Measurements from ENCODE around the gene ACACB.

The ACACB gene

DNA sequence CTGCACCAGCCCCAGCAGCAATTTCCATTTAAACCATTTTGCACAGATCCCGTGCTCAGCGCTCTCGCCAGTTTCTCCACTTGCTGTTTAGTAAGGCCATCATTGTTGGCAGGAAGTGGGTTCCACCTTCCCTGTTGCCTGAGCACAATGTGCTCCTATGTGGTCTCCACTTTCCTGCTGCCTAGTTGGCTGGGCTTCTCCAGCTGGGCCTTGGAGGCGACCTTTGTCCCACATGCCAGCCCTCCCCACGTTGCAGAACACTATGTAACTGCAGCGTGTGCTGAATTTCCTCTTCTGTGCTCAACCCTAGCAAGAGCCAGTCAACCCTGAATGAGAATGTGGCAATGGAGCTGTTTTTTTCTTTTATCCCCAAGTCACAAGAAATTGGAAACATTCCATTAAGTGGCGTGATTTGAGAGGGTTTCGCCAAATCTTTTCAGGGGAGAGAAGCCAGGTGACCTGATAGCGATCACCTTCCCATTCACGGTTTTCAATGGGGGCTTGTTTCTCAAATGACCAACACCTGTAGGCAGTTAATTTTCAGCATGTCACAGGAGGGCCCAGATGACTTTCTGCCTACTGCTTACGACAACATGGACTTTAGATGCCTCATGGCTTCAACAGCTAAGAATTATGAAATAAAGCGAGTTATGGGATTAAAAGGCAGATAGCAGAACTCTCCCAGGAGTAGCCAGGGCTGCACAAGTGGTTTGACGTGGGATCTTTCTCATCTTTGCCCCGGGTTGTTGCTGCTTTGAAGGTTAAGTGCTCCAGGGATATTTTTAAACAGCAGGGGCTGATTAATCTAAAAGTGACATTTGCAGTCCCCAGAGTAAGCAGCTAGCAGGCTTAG lies at the start of gene ACACB:
Gene ACACB, plus strand, starts transcription at position 830 of the 853 bp plus-strand sequence. CDS start 22,819 bp downstream, outside the sequence.
- DNase-seq = peak; percentile 56

DNA sequence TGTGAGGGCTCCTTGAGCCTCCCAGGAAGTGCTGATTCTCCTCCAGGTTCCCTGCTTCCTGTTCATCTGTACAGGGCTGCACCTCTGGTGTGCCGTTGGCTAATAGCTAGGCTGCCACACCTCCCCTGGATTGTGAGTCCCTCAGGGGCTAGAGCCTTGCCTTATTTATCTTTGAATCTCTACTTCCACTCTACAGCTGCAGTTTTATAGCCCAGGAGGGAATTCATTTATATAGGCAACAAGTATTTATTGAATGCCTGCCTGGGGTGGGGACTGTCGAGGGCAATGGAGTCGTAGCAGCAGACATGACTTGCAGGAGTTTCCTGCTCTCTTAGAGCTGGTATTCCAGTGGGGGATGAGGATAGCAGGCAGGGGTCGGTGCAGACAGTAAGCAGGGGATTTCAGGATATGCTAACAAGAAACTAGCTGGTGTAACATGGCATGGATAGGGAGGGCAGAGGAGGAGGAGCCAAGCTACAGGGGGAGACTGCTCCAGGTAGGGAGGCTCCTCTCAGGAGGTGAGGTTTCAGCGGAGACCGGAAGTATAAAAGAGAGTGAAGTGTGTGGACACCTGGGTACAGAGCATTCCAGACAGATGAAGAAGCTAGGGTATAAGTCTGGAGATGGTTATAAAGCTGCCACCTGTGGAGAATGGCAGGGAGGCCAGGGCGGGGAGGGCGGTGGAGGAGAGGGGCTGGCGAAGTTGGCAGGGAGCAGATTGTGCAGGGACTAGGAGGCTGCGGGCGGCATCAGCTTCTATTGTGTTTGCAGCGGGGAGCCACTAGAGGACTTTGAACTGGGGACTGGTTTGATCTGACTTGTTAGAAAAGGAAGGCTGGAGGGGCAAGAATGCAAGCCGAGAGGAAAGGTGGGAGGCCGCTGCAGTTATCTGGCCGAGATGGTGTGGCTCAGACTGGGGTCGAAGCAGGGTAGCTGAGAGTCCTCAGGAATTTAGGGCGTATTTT lies 46.8 kb upstream of the ACACB start:
- DNase-seq = no peak

DNA sequence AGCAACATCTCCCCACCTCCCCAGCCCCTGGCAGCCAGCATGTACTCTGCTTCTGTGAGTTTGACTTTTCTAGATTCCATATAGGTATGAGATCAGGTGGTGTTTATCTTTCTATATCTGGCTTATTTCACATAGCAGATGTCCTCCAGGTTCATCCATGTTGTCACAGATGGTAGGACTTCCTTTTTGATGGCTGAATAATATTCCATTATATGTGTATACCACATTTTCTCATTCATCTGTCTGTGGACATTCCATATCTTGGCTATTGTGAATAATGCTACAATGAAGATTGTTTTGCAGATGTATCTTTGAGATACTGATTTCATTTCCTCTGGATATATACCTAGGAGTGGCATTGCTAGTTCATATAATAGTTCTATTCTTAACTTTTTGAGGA lies 41.5 kb upstream of the ACACB start:
- DNase-seq = no peak

DNA sequence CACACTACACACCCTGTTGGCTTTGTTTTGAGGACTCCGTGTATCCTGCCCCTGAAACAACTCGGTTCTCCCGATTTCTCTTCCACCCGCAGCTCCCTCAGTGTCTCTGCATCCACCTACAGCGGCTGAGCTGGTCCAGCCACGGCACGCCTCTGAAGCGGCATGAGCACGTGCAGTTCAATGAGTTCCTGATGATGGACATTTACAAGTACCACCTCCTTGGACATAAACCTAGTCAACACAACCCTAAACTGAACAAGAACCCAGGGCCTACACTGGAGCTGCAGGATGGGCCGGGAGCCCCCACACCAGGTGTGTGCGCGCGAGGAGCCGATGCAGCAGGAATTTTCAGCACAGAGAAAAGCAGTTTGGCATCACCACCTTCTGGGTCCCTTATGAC lies 33.6 kb upstream of the ACACB start:
- DNase-seq = no peak

DNA sequence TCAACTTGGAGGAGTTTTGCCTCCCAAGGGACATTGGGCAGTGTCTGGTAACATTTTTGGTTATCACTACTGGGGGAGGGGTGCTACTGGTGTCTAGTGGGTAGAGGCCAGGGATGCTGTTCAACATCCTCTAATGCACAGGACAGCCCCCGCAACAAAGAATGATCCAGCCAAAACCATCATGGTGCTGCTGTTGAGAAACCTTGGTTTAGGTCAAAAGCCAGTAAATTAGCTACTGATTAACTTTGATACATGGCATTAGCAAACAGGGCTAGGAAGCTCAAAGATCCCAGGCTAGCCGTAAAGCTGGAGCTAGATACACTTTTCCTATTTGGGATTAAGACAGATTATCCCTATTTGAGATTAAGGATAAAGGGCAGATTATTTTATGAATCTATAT lies 32.0 kb upstream of the ACACB start:
- no peak for DNase-seq

DNA sequence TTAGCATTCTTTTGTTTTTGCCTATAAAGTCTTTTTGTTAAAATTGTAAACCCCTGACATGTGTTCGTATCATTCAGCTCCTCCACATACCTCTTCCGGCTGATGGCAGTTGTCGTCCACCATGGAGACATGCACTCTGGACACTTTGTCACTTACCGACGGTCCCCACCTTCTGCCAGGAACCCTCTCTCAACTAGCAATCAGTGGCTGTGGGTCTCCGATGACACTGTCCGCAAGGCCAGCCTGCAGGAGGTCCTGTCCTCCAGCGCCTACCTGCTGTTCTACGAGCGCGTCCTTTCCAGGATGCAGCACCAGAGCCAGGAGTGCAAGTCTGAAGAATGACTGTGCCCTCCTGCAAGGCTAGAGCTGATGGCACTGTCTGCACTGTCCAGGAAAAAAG lies 30.8 kb upstream of the ACACB start:
- no peak for DNase-seq

DNA sequence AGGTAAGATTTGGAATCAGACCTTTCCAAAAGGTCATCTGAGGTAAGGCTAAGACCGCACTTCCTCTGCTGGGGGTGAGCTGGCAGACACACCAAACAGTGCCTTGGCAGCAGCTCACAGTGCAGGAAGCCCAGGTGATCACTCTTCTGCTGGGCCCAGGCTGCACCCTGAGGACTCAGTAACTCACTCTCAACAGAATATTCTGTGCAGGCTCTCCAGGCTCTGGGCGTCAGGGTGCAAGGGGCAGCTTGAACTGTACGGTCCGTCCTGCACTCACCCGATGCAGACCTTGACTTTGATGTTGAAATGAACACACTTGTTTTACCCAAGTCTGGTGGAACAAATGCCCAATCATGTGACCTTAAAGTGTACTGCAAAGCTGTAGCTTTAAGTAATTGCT lies 29.1 kb upstream of the ACACB start:
- no peak for DNase-seq

DNA sequence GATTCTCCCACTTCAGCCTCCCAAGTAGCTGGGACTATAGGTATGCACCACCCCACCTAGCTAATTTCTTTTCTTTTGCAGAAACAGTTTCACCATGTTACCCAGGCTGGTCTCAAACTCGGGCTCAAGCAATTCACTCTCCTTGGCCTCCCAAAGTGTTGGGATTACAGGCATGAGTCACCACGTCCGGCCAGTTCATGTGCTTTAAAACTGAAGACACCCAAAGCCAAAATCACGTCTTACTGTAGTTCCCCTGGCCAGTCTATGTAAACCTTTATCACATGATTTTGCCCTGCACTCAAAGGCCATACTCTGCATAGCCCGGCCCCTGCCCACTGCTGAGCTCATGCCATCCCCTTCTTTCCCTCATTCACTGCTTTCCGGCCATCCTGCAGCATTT lies 27.6 kb upstream of the ACACB start:
- no peak for DNase-seq

DNA sequence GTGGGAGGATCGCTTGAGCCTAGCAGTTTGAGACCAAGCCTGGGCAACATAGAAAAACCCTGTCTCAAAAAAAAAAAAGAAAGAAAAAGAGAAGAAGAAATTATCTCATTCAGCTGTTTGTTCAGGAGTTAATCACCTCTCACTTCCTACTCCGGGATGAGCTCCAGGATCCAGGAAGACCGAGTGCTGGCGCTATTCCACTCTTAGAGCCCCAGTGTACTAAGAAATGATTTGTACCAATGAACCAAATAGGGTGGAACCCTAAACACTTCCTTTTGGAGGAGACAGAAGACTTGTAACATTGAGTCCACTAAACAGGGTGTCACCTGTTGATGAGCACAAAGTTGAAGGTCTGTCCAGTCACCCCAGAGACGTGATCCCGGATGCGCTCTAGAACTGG lies 26.7 kb upstream of the ACACB start:
- DNase-seq = no peak

DNA sequence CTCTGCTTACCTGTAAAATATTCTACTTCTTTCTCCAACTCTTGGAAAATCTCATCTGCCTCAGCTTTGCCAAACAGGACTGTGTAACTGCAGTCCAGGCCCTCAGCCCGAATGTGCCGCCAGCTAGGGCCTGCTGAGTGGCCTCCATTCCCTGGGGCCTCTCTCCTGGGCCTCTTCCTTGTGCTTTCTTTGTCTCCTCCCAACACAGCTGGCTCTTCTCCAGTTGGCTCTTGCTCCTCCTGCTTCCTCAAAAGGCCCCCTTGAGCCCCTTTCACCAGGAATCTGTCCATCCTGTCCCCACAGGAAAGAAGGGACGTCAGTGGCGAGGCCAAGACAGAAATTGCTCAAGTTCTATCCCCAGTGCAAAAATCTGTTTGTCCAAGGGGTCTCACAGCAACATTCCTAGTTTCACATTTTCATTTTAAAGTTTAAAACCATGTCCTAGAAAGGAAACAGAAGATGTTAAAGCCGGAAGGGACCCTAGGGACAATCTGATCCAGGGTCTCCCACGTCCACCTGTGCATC lies 23.8 kb upstream of the ACACB start:
- DNase-seq = peak; percentile 38

DNA sequence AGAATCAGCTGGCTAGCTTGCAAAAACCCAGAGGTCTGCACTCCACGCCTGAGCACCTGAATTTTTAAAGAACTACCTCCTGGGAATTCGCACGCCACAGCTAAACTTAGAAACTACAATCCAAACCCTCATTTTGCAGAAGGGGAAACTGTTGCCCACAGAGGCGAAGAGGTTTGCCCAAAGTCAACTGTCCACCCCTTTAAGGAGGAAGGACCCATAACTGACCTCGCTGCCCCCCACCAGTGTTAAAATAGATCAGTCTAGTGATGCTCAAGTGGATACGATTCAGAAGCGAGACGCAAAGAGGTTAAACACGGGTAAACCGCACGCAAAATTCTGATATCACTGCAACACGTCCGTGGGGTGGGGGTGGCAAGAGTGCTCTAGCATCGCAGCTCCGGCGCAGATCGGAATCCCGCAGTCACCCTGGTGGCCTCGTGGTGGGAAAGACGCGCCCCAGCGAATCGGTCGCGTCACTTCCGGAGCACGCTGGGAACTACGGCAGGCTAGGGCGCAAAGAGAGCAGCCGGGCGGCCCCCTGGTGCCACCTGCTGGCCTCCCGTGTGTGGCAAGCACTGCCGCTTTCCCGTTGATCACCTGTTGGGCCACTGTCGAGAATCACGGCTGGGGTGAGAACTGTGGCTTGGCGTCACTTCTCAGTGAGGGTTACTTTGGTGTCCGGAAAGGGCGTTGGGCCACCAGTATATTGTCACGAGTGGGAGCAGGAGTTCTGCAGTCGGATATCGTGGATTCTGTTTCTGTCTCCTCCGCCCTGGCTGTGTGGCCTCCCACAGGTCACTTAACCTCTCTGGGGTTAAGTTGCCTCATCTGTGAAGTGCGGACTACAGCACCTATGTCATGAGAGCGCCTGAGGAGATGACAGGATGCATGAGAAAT lies 23.1 kb upstream of the ACACB start, which contains the start of gene ALKBH2:
Gene ALKBH2, minus strand, starts transcription at position 451 of the 897 bp plus-strand sequence. CDS start 686 bp downstream, outside the sequence.
- peak; percentile 97 for DNase-seq

DNA sequence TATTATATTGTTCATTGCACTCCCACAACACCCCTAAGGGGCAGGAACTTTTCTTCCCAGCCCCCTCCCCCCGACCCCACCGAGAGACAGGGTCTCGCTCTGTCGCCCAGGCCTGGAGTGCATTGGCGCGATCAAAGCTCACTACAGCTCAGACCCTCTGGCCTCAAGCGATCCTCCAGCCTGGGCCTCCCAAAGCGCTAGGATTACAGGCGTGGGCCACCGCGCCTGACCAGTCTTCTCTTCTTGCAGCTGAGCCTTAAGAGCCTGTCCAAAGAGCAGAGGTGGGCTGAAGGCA lies 19.3 kb upstream of the ACACB start:
- no peak for DNase-seq

DNA sequence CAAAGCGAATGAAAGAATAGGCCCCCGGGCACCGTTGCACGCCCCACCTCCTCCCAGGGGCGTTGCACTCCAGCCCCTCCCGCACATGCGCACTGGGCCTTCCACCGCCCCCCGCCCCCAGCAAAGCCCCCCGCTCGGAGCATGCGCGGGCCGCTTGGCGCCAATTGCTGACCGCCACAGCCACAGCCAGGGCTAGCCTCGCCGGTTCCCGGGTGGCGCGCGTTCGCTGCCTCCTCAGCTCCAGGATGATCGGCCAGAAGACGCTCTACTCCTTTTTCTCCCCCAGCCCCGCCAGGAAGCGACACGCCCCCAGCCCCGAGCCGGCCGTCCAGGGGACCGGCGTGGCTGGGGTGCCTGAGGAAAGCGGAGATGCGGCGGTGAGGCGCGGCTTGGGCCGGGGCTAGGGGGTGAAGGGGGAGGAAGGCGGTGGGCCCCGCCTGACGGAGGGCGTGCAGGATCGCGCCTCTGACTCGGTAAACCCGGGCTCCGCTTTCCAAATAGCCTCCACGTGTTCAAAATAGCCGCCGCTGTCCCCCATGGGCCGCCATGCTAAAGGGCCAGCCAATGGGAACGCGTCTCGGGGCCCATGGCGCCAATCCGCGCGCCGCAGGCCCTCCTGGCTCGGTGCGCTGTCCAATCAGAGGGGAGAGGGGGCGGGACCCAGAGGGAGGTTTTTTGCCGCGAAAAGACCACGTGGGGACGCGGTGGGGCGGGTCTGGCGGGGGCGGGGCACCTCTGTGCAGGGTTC lies 18.8 kb upstream of the ACACB start, which contains the start of gene UNG:
Gene UNG, plus strand, starts transcription at position 163 of the 748 bp plus-strand sequence. Its CDS starts 83 bp downstream, at position 246.
- peak; percentile 99 for DNase-seq

DNA sequence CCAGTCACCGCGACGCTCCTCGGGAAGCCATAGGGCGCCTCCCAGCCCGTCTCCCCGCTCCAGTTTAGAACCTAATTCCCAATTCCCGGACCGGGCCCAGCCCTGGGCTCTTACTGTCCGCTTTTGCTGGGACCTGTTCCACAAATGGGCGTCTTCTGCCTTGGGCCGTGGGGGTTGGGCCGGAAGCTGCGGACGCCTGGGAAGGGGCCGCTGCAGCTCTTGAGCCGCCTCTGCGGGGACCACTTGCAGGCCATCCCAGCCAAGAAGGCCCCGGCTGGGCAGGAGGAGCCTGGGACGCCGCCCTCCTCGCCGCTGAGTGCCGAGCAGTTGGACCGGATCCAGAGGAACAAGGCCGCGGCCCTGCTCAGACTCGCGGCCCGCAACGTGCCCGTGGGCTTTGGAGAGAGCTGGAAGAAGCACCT lies 18.2 kb upstream of the ACACB start:
- no peak for DNase-seq

DNA sequence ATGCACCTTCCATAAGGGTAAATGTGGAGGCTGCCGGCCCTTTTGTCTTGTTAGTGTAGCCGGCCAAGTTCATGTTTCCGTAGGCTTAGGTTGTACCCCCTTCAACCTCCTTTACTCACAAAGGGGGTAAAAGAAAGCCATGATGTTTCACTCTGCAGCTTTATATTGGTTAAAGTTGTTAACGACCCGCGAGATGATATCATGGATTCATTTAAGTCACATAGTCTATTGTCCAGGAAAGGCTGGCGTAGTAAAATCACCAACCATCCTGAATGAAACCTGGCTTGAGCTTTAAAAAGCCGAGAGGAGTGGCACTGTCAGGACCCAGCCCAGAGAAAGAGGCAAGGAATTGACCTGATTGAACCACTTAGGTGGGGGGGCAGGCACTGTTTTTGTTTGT lies 17.7 kb upstream of the ACACB start:
- no peak for DNase-seq

DNA sequence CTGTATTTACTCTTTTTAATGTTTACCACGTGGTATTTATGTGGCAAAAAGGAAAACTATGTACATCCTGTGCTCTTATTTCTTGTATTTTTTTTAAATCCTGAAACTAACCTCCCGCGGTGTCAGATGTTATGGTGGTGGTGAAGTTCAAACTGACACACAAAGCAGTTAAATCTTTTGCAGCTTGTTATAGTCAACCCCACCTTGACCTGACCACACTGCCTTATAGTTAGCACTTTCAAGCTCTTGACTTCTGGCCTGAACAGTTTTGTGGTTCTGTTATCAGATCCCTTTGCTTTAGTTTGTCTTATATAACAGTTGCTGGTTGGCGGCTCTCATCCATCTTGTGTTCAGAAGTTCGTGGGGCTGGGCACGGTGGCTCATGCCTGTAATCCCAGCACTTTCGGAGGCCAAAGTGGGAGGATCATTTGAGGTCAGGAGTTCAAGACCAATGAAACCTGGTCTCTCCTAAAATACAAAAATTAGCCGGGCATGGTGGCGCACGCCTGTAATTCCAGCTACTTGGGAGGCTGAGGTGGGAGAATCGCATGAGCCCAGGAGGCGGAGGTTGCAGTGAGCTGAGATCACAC lies 16.9 kb upstream of the ACACB start:
- no peak for DNase-seq

DNA sequence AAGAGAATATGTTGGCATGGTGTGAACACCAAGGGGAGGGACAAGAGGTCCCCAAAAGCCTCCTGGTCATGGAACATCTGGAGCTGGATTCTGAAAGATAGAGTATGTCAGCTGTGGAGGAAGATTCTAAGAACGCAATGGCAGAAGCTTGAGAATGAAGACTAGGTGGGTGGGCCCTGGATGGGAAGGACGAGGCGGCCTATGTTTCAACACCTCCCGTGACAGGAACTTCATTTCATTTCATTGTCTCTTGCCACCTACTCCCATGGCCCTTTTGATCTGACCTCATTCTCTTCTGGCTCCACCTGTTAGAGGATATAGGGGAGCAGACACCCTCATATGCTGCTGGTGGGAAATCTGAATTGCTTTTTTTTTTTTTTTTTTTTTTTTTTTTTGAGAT lies 15.6 kb upstream of the ACACB start:
- DNase-seq = no peak

DNA sequence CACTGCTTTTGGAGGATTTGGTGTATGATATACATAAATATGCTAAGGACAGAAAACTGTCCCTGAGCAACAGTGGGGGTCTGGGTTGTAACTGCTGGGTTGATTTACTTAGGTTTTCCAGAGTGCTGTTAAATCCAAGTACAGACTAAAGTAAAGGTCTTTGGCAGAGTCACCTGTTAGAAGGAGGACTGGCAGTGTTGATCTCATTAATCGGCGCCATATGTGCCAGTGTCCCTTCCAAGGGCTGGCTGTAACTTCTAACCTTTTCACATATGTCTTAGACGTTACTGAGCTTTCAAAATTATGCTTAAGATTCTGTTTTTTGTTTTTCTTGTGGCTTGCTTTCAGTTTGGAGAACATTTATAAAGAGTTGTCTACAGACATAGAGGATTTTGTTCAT lies 13.9 kb upstream of the ACACB start:
- no peak for DNase-seq

DNA sequence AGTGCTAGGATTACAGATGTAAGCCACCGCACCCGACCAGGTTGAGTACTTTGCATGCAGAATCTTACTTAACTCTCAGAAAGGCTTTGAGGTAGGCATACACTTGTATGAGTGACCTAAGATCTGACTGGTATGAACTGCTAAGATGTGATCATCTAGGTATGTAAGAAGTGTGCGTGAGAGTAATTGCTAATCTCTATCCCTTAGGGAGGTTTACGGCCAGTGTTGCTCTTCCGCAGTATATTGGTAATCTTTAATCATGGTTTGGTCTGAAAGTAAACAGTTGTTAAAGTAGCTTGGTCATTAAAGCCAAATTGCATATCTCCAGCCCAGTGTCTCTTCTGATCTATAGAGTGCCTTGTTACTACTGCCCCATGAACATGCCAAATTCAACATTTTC lies 11.2 kb upstream of the ACACB start:
- DNase-seq = no peak

DNA sequence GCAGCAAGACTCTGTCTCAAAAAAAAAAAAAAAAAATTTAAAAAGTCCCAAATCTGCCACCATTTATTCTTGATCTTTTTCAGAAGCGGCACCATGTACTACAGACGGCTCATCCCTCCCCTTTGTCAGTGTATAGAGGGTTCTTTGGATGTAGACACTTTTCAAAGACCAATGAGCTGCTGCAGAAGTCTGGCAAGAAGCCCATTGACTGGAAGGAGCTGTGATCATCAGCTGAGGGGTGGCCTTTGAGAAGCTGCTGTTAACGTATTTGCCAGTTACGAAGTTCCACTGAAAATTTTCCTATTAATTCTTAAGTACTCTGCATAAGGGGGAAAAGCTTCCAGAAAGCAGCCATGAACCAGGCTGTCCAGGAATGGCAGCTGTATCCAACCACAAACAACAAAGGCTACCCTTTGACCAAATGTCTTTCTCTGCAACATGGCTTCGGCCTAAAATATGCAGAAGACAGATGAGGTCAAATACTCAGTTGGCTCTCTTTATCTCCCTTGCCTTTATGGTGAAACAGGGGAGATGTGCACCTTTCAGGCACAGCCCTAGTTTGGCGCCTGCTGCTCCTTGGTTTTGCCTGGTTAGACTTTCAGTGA lies 6.5 kb upstream of the ACACB start:
- no peak for DNase-seq

DNA sequence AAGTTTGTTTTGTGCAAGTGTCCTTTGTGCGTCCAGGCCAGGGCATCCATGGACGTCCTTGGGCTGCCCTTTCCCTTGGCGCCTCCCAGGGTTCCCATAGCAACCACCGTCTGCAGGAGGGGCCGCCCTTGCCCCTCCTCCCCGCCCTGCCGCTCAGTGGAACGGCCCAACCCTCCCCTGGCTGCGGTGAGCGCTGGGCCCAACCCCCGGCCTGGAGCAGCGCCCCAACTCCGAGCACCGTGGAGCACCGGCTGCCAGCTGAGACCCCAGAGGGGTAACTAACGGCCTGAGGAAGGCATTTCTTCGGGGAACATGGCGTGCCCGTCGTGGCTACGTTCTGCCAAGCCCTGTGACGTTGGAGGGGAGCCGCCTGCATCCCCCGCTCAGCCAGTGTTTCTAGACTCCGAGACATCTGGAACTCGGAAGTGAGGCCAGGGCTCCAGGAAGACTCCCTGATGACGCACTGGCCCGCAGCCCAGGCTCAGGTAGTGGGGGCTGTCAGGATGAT lies 5.3 kb upstream of the ACACB start:
- peak; percentile 93 for DNase-seq
